ENCODE measurements around the gene SPON2. TPM values are rescaled to one million over a fixed set of nuclear protein-coding genes. Genes with fewer than 3 reads are reported as not detected.

SPON2 gene
- total RNA-seq, 4 donors from 2014 or later = 2.4 to 14.1 (median 6.6) TPM

- H3K27me3 ChIP-seq = peaks cover 8% of the 10 kb centered on the region
- TF ChIP-seq POLR2A (IDR thresholded peaks at IDR 0.05) (no peak), CTCF (IDR thresholded peaks at IDR 0.05) (no peak)
- H3K9me3 ChIP-seq = no peaks in the 10 kb centered on the region
- 50 to 67% methylated on average over 1 of the region's 1 CpG for WGBS, 2 donors
- no peak overlapping the region for H3K27ac ChIP-seq
- intact Hi-C loops (cut with DNase I) = no loop called here
- H3K4me1 ChIP-seq = peaks cover 10 to 13% of the 10 kb centered on the region in 2 donors
- no peak overlapping the region for H3K4me3 ChIP-seq (replicated peaks in 1 of 3)
- no peak for DNase-seq
- H3K36me3 ChIP-seq = no peaks in the 10 kb centered on the region
Observed at GRCh38 chr4:1176398-1177273, 4.3 kb upstream of the SPON2 start.

GRCh38 chr4:1175635-1176229 is 3.3 kb upstream of the SPON2 start:
- intact Hi-C loops (cut with DNase I) = no loop called here
- H3K4me1 ChIP-seq = peaks cover 14 to 22% of the 10 kb centered on the region in 2 donors
- TF ChIP-seq CTCF (IDR thresholded peaks at IDR 0.05) = no peak
- TF ChIP-seq POLR2A (IDR thresholded peaks at IDR 0.05) = no peak
- DNase-seq = no peak
- no peaks in the 10 kb centered on the region for H3K36me3 ChIP-seq
- H3K9me3 ChIP-seq = no peaks in the 10 kb centered on the region
- 94 to 98% methylated on average over 7 of the region's 7 CpGs for WGBS, 2 donors
- no peak overlapping the region for H3K4me3 ChIP-seq (replicated peaks in 1 of 3)
- peaks cover 17% of the 10 kb centered on the region for H3K27me3 ChIP-seq
- no peak overlapping the region for H3K27ac ChIP-seq

GRCh38 chr4:1174941-1175634 is 2.7 kb upstream of the SPON2 start:
- no peak for TF ChIP-seq CTCF (IDR thresholded peaks at IDR 0.05)
- no peak for TF ChIP-seq POLR2A (IDR thresholded peaks at IDR 0.05)
- no peak for DNase-seq
- Histone ChIP-seq H3K27me3 (peaks cover 17% of the 10 kb centered on the region), H3K36me3 (no peaks in the 10 kb centered on the region), H3K9me3 (no peaks in the 10 kb centered on the region), H3K27ac (no peak overlapping the region), H3K4me3 (replicated peaks in 1 of 3) (no peak overlapping the region), H3K4me1 (peaks cover 14 to 22% of the 10 kb centered on the region in 2 donors)
- intact Hi-C loops (cut with DNase I) = no loop called here
- WGBS, 2 donors = 86 to 87% methylated on average over 7 to 12 of the region's 20 CpGs

- no peak for DNase-seq
- Histone ChIP-seq H3K4me3 (replicated peaks in 1 of 3) (no peak overlapping the region), H3K9me3 (no peaks in the 10 kb centered on the region), H3K27ac (peak overlapping the region in 2 of 3 donors; percentile 33 to 36), H3K27me3 (peaks cover 17% of the 10 kb centered on the region), H3K4me1 (peaks cover 14 to 22% of the 10 kb centered on the region in 2 donors), H3K36me3 (no peaks in the 10 kb centered on the region)
- 62 to 67% methylated on average over 9 to 17 of the region's 20 CpGs for WGBS, 2 donors
- intact Hi-C loops (cut with DNase I) = no loop called here
- no peak for TF ChIP-seq POLR2A (IDR thresholded peaks at IDR 0.05)
- no peak for TF ChIP-seq CTCF (IDR thresholded peaks at IDR 0.05)
Observed at GRCh38 chr4:1172971-1173757, 781 bp upstream of the SPON2 start.

Data from thyroid gland (tissue), 4 donors.